NCI-H2227 treated with DMSO at 0.1 percent for 48 hours (cell line): Measurements from ENCODE around the gene NDUFV3.
A peak's percentile ranks its signal among the peaks of the same experiment; 100 is the strongest.
"Not testable (repeated sequence)": the region's sequence is repeated elsewhere in the genome, so short reads cannot be mapped to it uniquely, and the experiment has no call there.

Experiments used
- DNase-seq: peaks from one replicate; lab custom pipeline; 2025; lab: John Stamatoyannopoulos, UW

NDUFV3 gene

DNA sequence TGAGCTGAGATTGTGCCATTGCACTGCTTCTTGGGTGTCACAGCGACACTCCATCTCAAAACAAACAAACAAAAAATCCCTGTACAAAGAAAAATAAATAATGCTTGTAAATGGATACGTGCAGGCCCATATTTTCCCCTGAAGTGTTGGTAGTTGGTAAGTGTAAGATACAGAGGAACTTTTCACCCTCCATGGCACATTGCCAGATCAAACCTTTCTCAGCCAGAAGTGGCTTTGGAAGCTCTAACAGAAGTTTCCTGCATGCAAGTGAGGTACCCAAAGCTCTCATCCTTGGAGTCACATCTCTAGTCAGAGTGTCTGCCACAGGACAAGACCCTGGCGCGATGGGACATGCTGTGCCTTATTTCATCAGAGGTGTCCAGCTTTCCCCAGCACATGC, 7.3 kb downstream of the NDUFV3 start:
- no peak for DNase-seq

DNA sequence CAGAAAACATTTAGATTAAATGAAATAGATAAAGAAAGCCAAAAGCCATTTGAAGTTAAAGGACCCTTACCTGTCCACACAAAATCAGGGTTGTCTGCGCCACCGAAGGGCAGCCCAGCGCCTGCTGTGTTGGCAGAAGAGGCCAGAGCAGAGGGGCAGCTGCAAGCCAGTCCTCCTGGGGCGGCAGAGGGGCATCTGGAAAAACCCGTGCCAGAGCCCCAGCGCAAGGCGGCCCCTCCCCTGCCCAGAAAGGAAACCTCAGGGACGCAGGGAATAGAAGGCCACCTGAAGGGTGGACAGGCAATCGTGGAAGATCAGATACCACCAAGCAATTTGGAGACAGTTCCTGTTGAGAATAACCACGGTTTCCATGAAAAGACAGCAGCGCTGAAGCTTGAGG, 10.7 kb downstream of the NDUFV3 start:
- no peak for DNase-seq

- DNase-seq, result no peak
These were observed 12.1 kb downstream of the NDUFV3 start for GRCh38 chr21:42905195-42905594.

- DNase-seq, result no peak
These were observed 13.1 kb downstream of the NDUFV3 start for GRCh38 chr21:42906233-42906632.

DNA sequence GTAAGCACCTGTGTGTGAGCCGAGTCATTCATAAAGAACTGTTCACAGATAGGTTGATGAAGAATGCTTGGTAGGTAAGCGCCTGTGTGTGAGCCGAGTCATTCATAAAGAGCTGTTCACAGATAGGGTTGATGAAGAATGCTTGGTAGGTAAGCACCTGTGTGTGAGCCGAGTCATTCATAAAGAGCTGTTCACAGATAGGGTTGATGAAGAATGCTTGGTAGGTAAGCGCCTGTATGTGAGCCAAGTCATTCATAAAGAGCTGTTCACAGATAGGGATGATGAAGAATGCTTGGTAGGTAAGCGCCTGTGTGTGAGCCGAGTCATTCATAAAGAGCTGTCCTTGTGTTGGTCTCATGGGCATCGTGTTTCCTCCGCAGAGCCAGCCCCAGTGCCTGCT, 15.4 kb downstream of the NDUFV3 start:
- DNase-seq, result not testable (repeated sequence)

DNA sequence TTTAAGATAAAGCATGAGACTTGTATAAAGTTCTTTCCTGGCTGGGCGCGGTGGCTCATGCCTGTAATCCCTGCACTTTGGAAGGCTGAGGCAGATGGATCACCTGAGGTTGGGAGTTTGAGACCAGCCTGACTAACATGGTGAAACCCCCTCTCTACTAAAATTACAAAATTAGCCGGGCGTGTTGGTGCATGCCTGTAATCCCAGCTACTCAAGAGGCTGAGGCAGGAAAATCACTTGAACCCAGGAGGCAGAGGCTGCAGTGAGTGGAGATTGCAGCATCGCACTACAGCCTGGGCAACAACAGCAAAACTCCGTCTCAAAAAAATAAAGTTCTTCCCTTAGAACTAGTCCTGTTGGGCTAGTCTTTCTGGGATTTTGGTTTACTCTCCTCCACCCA, 18.8 kb downstream of the NDUFV3 start:
- DNase-seq, result not testable (repeated sequence)

DNA sequence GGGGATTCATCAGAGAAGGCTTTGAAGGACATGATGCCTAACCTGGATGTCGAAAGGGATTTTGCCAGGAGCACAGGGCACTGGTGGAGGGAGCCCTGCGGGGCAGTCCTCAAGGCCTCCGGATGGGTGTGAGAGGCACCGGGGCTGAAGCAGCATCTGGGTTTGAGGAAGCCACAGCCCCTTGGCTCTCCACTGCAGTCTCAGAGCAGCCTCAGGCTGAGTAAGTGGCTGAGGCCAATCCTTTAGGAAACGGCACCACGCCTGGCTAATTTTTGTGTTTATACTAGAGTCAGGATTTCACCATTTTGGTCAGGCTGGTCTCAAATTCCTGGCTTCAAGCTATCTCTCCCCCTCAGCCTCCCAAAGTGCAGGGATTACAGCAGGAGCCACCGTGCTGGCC, 20.4 kb downstream of the NDUFV3 start:
- no peak for DNase-seq

- no peak for DNase-seq
These were observed 25.2 kb downstream of the NDUFV3 start for GRCh38 chr21:42918291-42918690.

GRCh38 chr21:42921927-42922326, 28.8 kb downstream of the NDUFV3 start:
- DNase-seq, result no peak

DNA sequence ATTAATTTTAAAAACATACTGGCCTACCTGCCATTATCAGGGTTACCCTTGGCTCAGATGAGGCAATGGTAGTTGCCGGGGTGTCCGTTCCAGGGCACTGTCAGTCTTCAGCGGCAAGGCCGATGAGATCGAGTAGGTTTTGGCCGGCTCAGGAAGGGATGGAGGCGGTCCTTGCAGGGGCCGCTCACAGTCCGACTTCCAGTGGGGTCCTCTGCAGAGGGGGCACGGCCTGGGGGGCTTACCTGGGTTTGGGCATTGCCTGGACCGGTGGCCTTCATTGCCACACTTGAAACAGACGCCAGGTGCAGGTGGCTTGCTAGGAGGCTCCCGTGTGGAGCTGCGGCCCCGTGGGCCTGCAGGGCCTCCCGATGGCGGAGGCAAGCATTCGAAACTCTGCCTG, 29.8 kb downstream of the NDUFV3 start:
- no peak for DNase-seq

DNA sequence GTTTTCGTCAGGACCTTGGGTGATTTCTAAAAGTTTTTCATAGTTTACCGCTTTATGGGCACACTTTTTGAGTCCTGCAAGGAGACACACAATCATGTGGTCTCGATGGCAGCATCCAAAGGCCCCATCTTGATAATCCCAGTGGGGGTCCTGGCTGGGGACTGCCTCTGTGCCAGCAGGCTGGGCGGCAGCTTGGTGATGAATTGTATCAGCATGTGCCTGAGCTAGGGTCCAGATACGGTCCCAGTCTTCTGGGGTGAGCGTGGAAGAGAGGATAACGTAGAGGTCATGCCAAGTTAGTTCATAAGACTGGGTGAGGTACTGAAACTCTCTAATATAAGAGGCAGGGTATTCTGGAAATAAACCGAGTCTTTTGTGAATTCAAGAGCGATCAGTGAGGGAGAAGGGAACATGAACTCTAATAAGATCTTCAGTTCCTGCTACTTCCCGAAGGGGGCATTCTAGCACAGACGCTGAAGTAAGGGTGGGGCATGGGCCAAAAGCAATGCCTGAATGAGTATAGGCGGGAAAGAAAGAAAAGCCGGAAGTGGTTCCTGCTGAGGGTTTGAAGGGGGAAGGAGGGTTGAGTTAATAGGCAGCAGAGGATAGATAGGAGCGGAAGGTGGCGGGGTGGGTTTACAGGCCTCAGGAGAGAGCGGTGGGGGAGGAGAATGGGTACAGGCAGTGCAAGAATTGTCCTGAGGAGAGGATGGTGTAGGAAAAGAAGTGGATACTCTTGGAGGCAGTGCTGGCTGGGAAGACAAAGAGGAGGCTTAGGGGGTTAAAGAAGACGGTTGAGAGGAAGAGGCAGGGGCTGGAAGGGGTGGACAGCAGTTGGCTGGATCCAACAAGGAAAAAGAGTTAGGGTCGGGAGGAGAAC, 30.7 kb downstream of the NDUFV3 start:
- DNase-seq, result peak; percentile 31

DNA sequence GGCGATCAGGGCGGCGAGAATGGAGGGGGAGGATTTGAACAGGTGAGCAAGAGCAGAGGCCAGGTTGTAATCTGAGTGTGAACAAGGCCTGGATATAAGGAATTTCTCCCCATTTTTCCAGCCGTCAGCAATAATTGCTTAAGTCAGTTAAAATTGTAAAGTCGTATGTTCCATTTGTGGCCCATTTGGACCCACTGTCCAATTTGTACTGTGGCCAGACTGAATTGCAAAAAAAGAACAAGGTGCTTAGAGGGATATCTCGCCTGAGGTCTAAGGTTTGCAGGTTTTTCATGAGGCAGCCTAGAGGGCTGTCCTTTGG, 31.3 kb downstream of the NDUFV3 start:
- DNase-seq, result no peak

GRCh38 chr21:42925114-42925926, 32.2 kb downstream of the NDUFV3 start, which contains the start of gene ERVH48-1:
ERVH48-1 (minus strand) TSS chr21:42925630; CDS start chr21:42919006, 6,624 bp downstream.
- DNase-seq, result no peak

DNA sequence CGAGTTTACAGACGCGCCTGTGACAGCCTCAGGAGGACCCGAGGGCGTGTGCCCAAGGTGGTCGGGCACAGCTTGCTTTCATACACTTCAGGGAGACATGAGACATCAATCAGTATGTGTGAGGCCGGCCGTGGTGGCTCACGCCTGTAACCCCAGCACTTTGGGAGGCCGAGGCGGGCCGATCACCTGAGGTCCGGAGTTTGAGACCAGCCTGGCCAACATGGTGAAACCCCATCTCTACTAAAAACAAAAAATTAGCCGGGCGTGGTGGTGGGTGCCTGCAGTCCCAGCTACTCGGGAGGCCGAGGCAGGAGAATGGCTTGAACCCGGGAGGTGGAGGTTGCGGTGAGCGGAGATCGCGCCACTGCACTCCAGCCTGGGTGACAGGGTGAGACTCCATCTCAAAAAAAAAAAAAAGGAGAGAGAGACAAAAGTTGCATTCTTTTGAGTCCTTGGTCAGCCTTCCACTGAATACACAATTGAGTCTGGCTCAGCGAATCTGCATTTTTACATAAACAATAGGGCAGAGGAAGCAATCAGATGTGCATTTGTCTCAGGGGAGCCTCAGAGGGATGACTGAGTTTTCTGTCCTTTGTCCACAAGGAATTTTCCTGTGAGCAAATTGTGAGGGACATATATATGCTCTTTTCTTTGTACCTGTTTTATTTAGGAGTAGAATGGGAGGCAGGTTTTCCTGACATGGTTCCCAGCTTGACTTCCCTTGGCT, 34.5 kb downstream of the NDUFV3 start:
- DNase-seq, result not testable (repeated sequence)

- no peak for DNase-seq
These were observed 36.9 kb downstream of the NDUFV3 start for GRCh38 chr21:42929969-42930368.

DNA sequence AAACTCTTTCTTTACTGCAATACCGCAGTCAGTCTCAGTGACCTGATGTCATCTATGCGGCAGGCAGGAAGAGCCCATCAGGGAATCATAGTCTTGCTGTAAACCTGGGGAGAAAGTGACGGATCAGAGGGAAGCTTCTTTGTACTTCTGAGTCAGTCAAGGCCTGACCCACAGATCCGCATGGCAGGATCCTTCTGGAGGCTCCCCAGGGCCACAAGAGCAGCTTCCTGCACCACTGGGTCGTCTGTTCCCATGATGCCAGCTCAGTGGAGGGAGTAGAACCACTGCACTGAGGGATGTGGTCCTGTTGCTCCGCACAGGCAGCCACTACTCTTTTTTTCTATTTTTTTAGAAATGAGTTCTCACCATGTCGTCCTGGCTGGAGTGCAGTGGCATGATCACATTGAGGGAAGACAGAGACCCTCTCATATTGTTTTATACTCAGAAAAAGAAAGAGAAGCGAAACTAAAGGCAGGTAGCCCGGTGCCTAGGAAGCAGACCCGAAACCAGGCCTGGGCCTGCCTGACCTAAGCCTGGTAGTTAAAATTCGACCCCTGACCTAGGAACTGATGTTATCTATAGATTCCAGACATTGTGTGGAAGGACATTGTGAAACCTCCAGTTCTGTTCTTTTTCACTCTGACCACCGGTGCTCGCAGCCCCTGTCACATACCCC, 38.6 kb downstream of the NDUFV3 start:
- DNase-seq, result no peak

DNA sequence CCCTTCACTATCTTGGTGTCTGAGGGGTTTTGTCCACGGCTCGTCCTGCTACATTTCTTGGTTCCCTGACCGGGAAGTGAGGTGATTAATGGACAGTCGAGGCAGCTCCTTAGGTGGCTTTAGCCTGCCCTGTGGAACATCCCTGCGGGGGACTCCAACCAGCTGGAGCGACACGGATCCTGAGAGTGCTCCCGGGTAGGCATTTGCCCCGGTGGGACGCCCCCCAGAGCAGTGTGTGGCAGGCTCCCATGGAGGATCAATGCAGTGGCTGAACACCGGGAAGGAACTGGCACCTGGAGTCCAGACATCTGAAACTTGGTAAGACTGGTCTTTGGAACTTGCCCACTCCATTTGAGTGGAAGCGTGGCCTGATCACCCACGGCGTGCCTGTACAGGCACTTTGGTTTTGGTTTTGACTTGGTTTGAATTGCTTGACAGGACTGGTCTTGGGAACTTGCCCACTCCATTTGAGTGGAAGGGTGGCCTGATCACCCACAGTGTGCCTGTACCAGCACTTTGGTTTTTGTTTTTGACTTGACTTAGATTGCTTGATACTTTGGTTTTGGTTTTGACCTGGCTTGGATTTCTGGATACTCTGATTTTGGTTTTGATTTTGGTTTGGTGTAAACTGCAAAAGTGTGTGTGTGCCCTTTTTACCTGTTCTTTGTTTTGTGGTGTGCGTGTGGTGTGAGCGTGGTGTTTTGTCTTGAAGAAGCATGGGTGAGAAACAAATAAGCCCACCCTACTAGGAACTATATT, 39.4 kb downstream of the NDUFV3 start:
- DNase-seq, result not testable (repeated sequence)

DNA sequence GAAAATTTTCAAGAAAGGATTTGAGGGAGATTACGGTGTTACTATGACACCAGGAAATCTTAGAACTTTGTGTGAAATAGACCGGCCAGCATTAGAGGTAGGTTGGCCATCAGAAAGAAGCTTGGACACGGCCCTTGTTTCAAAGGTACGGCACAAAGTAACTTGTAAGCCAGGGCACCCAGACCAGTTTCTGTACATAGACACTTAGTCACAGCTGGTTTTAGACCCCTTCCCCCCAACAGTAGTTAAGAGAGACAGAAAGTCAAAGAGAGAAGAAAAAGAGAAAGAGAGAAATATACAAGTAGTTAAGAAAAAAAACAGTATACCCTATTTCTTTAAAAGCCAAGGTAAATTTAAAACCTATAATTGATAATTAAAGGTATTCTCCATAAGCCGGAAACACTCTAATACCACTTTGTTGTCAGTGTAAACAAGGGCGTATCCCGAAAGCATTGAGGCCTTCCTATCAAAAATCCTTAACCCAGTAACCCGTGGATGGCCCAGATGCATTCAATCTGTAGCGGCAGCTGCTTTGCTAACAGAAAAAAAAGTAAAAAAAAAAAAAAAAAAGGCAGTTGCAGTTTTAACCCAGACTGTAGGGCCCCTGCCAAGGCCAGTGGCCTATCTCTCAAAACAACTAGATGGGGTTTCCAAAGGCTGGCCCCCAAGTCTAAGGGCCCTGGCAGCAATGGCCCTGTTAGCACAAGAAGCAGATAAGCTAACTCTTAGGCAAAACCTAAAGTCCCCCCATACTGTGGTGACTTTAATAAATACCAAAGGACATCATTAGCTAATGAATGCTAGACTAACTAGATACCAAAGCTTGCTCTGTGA, 40.2 kb downstream of the NDUFV3 start:
- not testable (repeated sequence) for DNase-seq

GRCh38 chr21:42933973-42934372, 40.9 kb downstream of the NDUFV3 start:
- not testable (repeated sequence) for DNase-seq

DNA sequence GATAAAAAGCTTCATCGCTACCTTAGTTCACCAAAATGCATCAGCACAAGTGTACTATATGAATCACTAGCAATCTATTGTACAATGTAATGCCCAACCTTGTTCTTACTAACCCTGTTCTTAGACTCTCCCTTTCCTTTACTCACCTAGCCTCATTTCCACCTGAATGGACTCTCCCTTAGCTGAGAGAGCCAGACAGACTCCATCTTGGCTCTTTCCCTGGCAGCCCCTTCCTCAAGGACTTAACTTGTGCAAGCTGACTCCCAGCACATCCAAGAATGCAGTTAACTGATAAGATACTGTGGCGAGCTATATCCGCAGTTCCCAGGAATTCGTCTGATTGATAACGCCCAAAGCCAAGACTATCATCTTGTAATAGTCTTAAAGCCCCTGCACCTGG, 43.3 kb downstream of the NDUFV3 start:
- not testable (repeated sequence) for DNase-seq
